Endothelial cell of umbilical vein (primary cell): ENCODE measurements around the gene ZNF708. TPM values are rescaled to one million over a fixed set of nuclear protein-coding genes. Genes with fewer than 3 reads are reported as not detected.

Source experiments
- BruUV-seq: library from RNA; stranded (reverse); fragments of 400-500 nt; replicated peaks from 2 replicates; lab custom pipeline; 2021; lab: Mats Ljungman, UMichigan
- CTCF ChIA-PET: fragments of 300-600, 350-600 bp; sonication (Branson Sonifier 250); formaldehyde crosslinking; loops from one replicate; lab custom pipeline; 2021; ENCODE audit warnings: antibody characterized with exemption, inconsistent platforms; lab: Charles Lee
- POLR2A ChIA-PET: fragments of 300-600, 350-600 bp; sonication (Branson Sonifier 250); formaldehyde crosslinking; loops from one replicate; lab custom pipeline; 2021; ENCODE audit warnings: antibody characterized with exemption, inconsistent platforms; lab: Charles Lee
- DNase-seq: peaks from one replicate; pipeline ENCODE4 v3.0.0-alpha.2; 2011; ENCODE audit warnings: low read depth, low spot score
- FAIRE-seq: peaks from 2 replicates; lab custom pipeline; 2011; peaks lifted over from hg19 to GRCh38; lab: Jason Lieb, UNC
- H2AFZ ChIP-seq: 2 replicates; pipeline ENCODE4 v1.6.0; 2012; ENCODE audit warnings: low read depth, low read length, control low read depth, inconsistent platforms
- H3K27ac ChIP-seq: 2 replicates; pipeline ENCODE4 v1.5.1; 2011; ENCODE audit warnings: low read depth, mild to moderate bottlenecking, control low read depth, low read length, moderate library complexity; ENCODE audit not compliant: insufficient read depth
- H3K27me3 ChIP-seq, 2 experiments: 2 replicates each; pipeline versions ENCODE4 v1.6.0 to v1.6.1; 2011; ENCODE audit warnings: low read length in 2 of 2, mixed read lengths in 1 of 2; ENCODE audit not compliant: control insufficient read depth in 2 of 2, insufficient read depth in 2 of 2
- H3K36me3 ChIP-seq, 2 experiments: 2 replicates in 1 of 2; 3 replicates in 1 of 2; pipeline ENCODE4 v1.5.1; 2011; ENCODE audit warnings: low read length in 2 of 2, mild to moderate bottlenecking in 1 of 2, moderate library complexity in 1 of 2; ENCODE audit not compliant: control insufficient read depth in 2 of 2, insufficient read depth in 2 of 2; ENCODE audit errors: extremely low read depth in 1 of 2
- H3K4me1 ChIP-seq: 3 replicates; pipeline ENCODE4 v1.5.1; 2011; ENCODE audit warnings: mild to moderate bottlenecking, low read length; ENCODE audit not compliant: control insufficient read depth, insufficient read depth; ENCODE audit errors: extremely low read depth
- H3K4me2 ChIP-seq: 2 replicates; pipeline ENCODE4 v1.6.1; 2011; ENCODE audit warnings: low read length, control low read depth, mixed read lengths; ENCODE audit not compliant: insufficient read depth
- H3K4me3 ChIP-seq, 3 experiments: fragments of 200-600 bp in 1 of 3; sonication (generic), shearing (Covaris generic) in 1 of 3; replicated peaks in 1 of 3; 2 replicates each; pipeline ENCODE4 v1.5.1; 2011 to 2016; ENCODE audit warnings: control low read depth in 3 of 3, low read length in 3 of 3, mild to moderate bottlenecking in 2 of 3, inconsistent platforms in 1 of 3, low read depth in 1 of 3, moderate library complexity in 1 of 3; ENCODE audit not compliant: insufficient read depth in 1 of 3
- H3K79me2 ChIP-seq: 2 replicates; pipeline ENCODE4 v1.6.0; 2012; ENCODE audit warnings: low read length, inconsistent platforms; ENCODE audit not compliant: control insufficient read depth, insufficient read depth
- H3K9ac ChIP-seq: replicated peaks from 2 replicates; pipeline ENCODE3; 2011; ENCODE audit warnings: low read length, control low read depth; ENCODE audit not compliant: insufficient read depth; ENCODE audit errors: extremely low read depth
- H3K9me1 ChIP-seq: replicated peaks from 3 replicates; pipeline ENCODE4 v1.6.0; 2011; ENCODE audit warnings: mild to moderate bottlenecking, low read length; ENCODE audit not compliant: control insufficient read depth, insufficient read depth; ENCODE audit errors: extremely low read depth
- H3K9me3 ChIP-seq: replicated peaks from 2 replicates; pipeline ENCODE4 v1.5.1; 2012; ENCODE audit warnings: low read length, inconsistent platforms; ENCODE audit not compliant: control insufficient read depth, insufficient read depth
- H4K20me1 ChIP-seq: replicated peaks from 2 replicates; pipeline ENCODE3; 2011; ENCODE audit warnings: mild to moderate bottlenecking, low read length; ENCODE audit not compliant: control insufficient read depth, insufficient read depth; ENCODE audit errors: extremely low read depth
- EZH2 ChIP-seq: IDR thresholded peaks from 2 replicates; pipeline ENCODE4 v1.6.1; 2012; ENCODE audit warnings: borderline replicate concordance, low read depth, mild to moderate bottlenecking, moderate library complexity, low read length, inconsistent platforms; ENCODE audit not compliant: severe bottlenecking
- FOS ChIP-seq: IDR thresholded peaks from 2 replicates; pipeline ENCODE4 v1.6.1; 2011; ENCODE audit warnings: mild to moderate bottlenecking, low read length, moderate library complexity, borderline replicate concordance; ENCODE audit not compliant: insufficient read depth
- GATA2 ChIP-seq: IDR thresholded peaks from 2 replicates; pipeline ENCODE4 v1.7.0; 2011; ENCODE audit warnings: low read depth, mild to moderate bottlenecking, moderate library complexity, mixed read lengths, low read length; ENCODE audit not compliant: insufficient read length, insufficient read depth
- JUN ChIP-seq: IDR thresholded peaks from 2 replicates; pipeline ENCODE4 v1.6.1; 2011; ENCODE audit warnings: borderline replicate concordance, low read depth; ENCODE audit not compliant: insufficient read length, insufficient read depth
- MAX ChIP-seq: IDR thresholded peaks from 2 replicates; pipeline ENCODE4 v1.6.1; 2011; ENCODE audit not compliant: insufficient read depth, insufficient read length
- MYC ChIP-seq: IDR thresholded peaks from one replicate; pipeline ENCODE4 v1.6.1; 2011; ENCODE audit warnings: mild to moderate bottlenecking, low read depth, low read length
- POLR2A ChIP-seq: IDR thresholded peaks from 2 replicates; pipeline ENCODE4 v1.6.1; 2012; ENCODE audit warnings: low read depth, mild to moderate bottlenecking, control low read depth, low read length
- POLR2AphosphoS5 ChIP-seq: IDR thresholded peaks from 2 replicates; pipeline ENCODE4 v1.6.1; 2012; ENCODE audit warnings: low read depth, mild to moderate bottlenecking, control low read depth, low read length, moderate library complexity; ENCODE audit not compliant: insufficient read depth
- dilution Hi-C: fragments of 300-500 bp; cut with MboI; formaldehyde crosslinking; loops from one replicate; pipeline ENCODE4 v1.15.0; 2019; ENCODE audit warnings: low sequenced_read_pairs; ENCODE audit not compliant: extremely low pct_ligation_motif_present
- intact Hi-C: fragments of 100-400 bp; cut with micrococcal nuclease; formaldehyde crosslinking; loops from one replicate; pipeline ENCODE4 v1.10.0; 2022
- polyA plus RNA-seq, 4 experiments: library from polyadenylated mRNA; depleted of rRNA in 3 of 4; stranded (reverse) in 3 of 4; unstranded in 1 of 4; fragments of >200 nt; gene quantifications; 2 replicates each; pipeline versions ENCODE4 v1.2.1 to v1.2.3, GENCODE V29; 2011 to 2012; ENCODE audit warnings: missing spikeins in 1 of 4
- total RNA-seq: library from RNA; stranded (reverse); gene quantifications from 2 replicates; pipeline ENCODE4 v1.2.3, GENCODE V29; 2021
- TF ChIP-seq, protein P1 (sequence below), 2 donors: IDR thresholded peaks; 1 replicate in 1 of 2; 2 replicates in 1 of 2; pipeline ENCODE4 v1.5.1; 2011; ENCODE audit warnings: low read length in 2 of 2, mild to moderate bottlenecking in 2 of 2, moderate library complexity in 2 of 2, control low read depth in 1 of 2, inconsistent platforms in 1 of 2, low read depth in 1 of 2; ENCODE audit not compliant: insufficient read depth in 1 of 2; ENCODE audit errors: extremely low read depth in 1 of 2

ZNF708 gene
- total and polyA plus RNA-seq, 2 donors (not counting 3 experiments of a cell fraction or from before 2014, with no cell fraction given): 1.7 to 10.4 TPM

GRCh38 chr19:21256722-21257121 is 72.5 kb downstream of the ZNF708 start:
- Histone ChIP-seq H3K9me1 (no peaks in the 10 kb centered on the region), H3K27ac (no peak overlapping the region), H3K27me3 (no peaks in the 10 kb centered on the region), H2AFZ (no peak overlapping the region), H3K9me3 (no peaks in the 10 kb centered on the region), H4K20me1 (no peaks in the 10 kb centered on the region), H3K4me2 (no peak overlapping the region), H3K4me1 (no peaks in the 10 kb centered on the region), H3K4me3 (no peak overlapping the region), H3K9ac (no peak overlapping the region), H3K36me3 (no peaks in the 10 kb centered on the region), H3K79me2 (no peaks in the 10 kb centered on the region)
- intact Hi-C loops: no loop called here
- dilution Hi-C loops: no loop called here
- DNase-seq (no peak), FAIRE-seq (no peak)
- ChIA-PET POLR2A (no interaction called here), CTCF (no interaction called here)
- no TSS peak for BruUV-seq
- TF ChIP-seq EZH2: no peak
- no peak for TF ChIP-seq MAX
- TF ChIP-seq GATA2: no peak
- no peak for TF ChIP-seq POLR2A
- no peak for TF ChIP-seq POLR2AphosphoS5
- TF ChIP-seq FOS: no peak
- no peak for TF ChIP-seq MYC
- TF ChIP-seq, protein P1, sequence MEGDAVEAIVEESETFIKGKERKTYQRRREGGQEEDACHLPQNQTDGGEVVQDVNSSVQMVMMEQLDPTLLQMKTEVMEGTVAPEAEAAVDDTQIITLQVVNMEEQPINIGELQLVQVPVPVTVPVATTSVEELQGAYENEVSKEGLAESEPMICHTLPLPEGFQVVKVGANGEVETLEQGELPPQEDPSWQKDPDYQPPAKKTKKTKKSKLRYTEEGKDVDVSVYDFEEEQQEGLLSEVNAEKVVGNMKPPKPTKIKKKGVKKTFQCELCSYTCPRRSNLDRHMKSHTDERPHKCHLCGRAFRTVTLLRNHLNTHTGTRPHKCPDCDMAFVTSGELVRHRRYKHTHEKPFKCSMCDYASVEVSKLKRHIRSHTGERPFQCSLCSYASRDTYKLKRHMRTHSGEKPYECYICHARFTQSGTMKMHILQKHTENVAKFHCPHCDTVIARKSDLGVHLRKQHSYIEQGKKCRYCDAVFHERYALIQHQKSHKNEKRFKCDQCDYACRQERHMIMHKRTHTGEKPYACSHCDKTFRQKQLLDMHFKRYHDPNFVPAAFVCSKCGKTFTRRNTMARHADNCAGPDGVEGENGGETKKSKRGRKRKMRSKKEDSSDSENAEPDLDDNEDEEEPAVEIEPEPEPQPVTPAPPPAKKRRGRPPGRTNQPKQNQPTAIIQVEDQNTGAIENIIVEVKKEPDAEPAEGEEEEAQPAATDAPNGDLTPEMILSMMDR (IDR thresholded peaks at IDR 0.05; ENCODE audit: extremely low read depth in 1 of 2, insufficient read depth in 1 of 2, low read depth in 1 of 2, low read length in 2 of 2): no peak
- TF ChIP-seq JUN: no peak

Other genes with a start within 250 kb of the ZNF708 start
- 11.2 and 15.0 TPM in 2 replicates for gene ZNF714, start 247.2 kb downstream of the ZNF708 start, total RNA-seq
- 3.2 and 3.4 TPM in 2 replicates for gene ZNF714, start 247.2 kb downstream of the ZNF708 start, polyA plus RNA-seq
- 10.7 and 12.0 TPM in 2 replicates for gene ZNF431, start 187.4 kb downstream of the ZNF708 start, total RNA-seq
- 1.8 and 3.5 TPM in 2 replicates for gene ZNF431, start 187.4 kb downstream of the ZNF708 start, polyA plus RNA-seq
- 10.1 and 10.8 TPM in 2 replicates for gene ZNF738, start 29.6 kb upstream of the ZNF708 start, total RNA-seq
- gene ZNF738, start 29.6 kb upstream of the ZNF708 start, polyA plus RNA-seq: 13.6 and 14.8 TPM in 2 replicates
- 8.0 and 9.5 TPM in 2 replicates for gene ZNF493, start 67.7 kb upstream of the ZNF708 start, total RNA-seq
- gene ZNF493, start 67.7 kb upstream of the ZNF708 start, polyA plus RNA-seq: 2.4 and 2.6 TPM in 2 replicates
- 2.4 and 2.6 TPM in 2 replicates for gene ZNF429, start 176.2 kb upstream of the ZNF708 start, total RNA-seq
- gene ZNF429, start 176.2 kb upstream of the ZNF708 start, polyA plus RNA-seq: 2.1 and 3.3 TPM in 2 replicates